Activated T-cell treated with anti-CD3 and anti-CD28 coated beads for 1 hour (primary cell): ENCODE results near the gene ANKRD34A.

Experiments used
- DNase-seq: peaks from one replicate; pipeline ENCODE4 v3.0.0-alpha.2; 2020; ENCODE audit warnings: low read depth

ANKRD34A gene

GRCh38 chr1:145964328-145965118 lies at the start of gene ANKRD34A, which contains the start of gene POLR3GL:
Gene ANKRD34A, minus strand, starts transcription at chr1:145964575. Its CDS starts 2,816 bp downstream, at chr1:145961759.
Gene POLR3GL, plus strand, starts transcription at chr1:145964690. Its CDS starts 10,176 bp downstream, at chr1:145974866.
- peak; percentile 82 for DNase-seq

- no peak for DNase-seq
Observed at GRCh38 chr1:146013559-146013922, 49.2 kb upstream of the ANKRD34A start.

- DNase-seq: peak; percentile 39
Observed at GRCh38 chr1:146012703-146013558, 48.6 kb upstream of the ANKRD34A start.

GRCh38 chr1:146010126-146010738 lies 45.9 kb upstream of the ANKRD34A start:
- DNase-seq: no peak

GRCh38 chr1:146007489-146008133 lies 43.2 kb upstream of the ANKRD34A start:
- DNase-seq: no peak

GRCh38 chr1:146001709-146002108 lies 37.3 kb upstream of the ANKRD34A start:
- DNase-seq: no peak

GRCh38 chr1:145999321-146000024 lies 35.1 kb upstream of the ANKRD34A start:
- DNase-seq: no peak

GRCh38 chr1:145997718-145998023 lies 33.3 kb upstream of the ANKRD34A start:
- no peak for DNase-seq

- peak; percentile 36 for DNase-seq
Observed at GRCh38 chr1:145997016-145997717, 32.8 kb upstream of the ANKRD34A start.

- peak; percentile 86 for DNase-seq
Observed at GRCh38 chr1:145996433-145997015, 32.1 kb upstream of the ANKRD34A start, which contains the start of gene TXNIP. Gene TXNIP, minus strand, starts transcription at chr1:145996579. Its CDS starts 313 bp downstream, at chr1:145996266.

- DNase-seq: no peak
Observed at GRCh38 chr1:145995964-145996432, 31.6 kb upstream of the ANKRD34A start.

- DNase-seq: no peak
Observed at GRCh38 chr1:145995148-145995881, 30.9 kb upstream of the ANKRD34A start.

- no peak for DNase-seq
Observed at GRCh38 chr1:145994391-145995120, 30.2 kb upstream of the ANKRD34A start.

- DNase-seq: no peak
Observed at GRCh38 chr1:145993618-145994390, 29.4 kb upstream of the ANKRD34A start.

- no peak for DNase-seq
Observed at GRCh38 chr1:145992958-145993617, 28.7 kb upstream of the ANKRD34A start.

- no peak for DNase-seq
Observed at GRCh38 chr1:145992502-145992936, 28.1 kb upstream of the ANKRD34A start.

GRCh38 chr1:145991735-145992412 lies 27.5 kb upstream of the ANKRD34A start:
- no peak for DNase-seq
